B cell (primary cell): ENCODE measurements around the gene TMEM144. TPM values are rescaled to one million over a fixed set of nuclear protein-coding genes. Genes with fewer than 3 reads are reported as not detected.

Experiments used
- ATAC-seq: fragments of 200-7000 bp; cut with Tn5 transposase; one replicate; pipeline ENCODE4 v1.10.0; 2021; ENCODE audit warnings: low read depth, mild to moderate bottlenecking, moderate number of reproducible peaks, moderate library complexity
- CTCF ChIA-PET: fragments of 350-600 bp; sonication (Branson Sonifier 250); formaldehyde crosslinking; loops from one replicate; lab custom pipeline; 2021; ENCODE audit warnings: antibody characterized with exemption, inconsistent platforms; lab: Charles Lee
- POLR2A ChIA-PET: fragments of 350-600 bp; sonication (Branson Sonifier 250); formaldehyde crosslinking; loops from one replicate; lab custom pipeline; 2021; ENCODE audit warnings: antibody characterized with exemption; lab: Charles Lee
- DNase-seq: peaks from one replicate; pipeline ENCODE4 v3.0.0; 2013
- H2AFZ ChIP-seq: 2 replicates; pipeline ENCODE4 v1.6.1; 2012; ENCODE audit warnings: mild to moderate bottlenecking, low read depth, low read length; ENCODE audit not compliant: insufficient read depth, poor library complexity, severe bottlenecking
- H3K27ac ChIP-seq, 2 donors: 1 replicate in 1 of 2; 2 replicates in 1 of 2; pipeline ENCODE4 v1.5.1; 2012 to 2013; ENCODE audit warnings: low read length in 2 of 2, mild to moderate bottlenecking in 2 of 2, moderate library complexity in 1 of 2
- H3K27me3 ChIP-seq, 4 experiments: fragments of 200-600 bp in 1 of 4; sonication (generic) in 1 of 4; replicated peaks in 1 of 4; 1 replicate in 2 of 4; 2 replicates in 2 of 4; pipeline versions ENCODE4 v1.6.1 to v1.7.0; 2013 to 2016; ENCODE audit warnings: low read length in 3 of 4, mild to moderate bottlenecking in 2 of 4, mixed read lengths in 1 of 4, moderate library complexity in 1 of 4; ENCODE audit not compliant: insufficient read depth in 4 of 4, control insufficient read depth in 3 of 4; ENCODE audit errors: control extremely low read depth in 1 of 4
- H3K36me3 ChIP-seq, 2 experiments: replicated peaks in 1 of 2; 1 replicate in 1 of 2; 2 replicates in 1 of 2; pipeline versions ENCODE4 v1.6.1 to v1.7.1; 2013; ENCODE audit warnings: low read length in 1 of 2; ENCODE audit not compliant: insufficient read depth in 2 of 2, control insufficient read depth in 1 of 2; ENCODE audit errors: control extremely low read depth in 1 of 2, extremely low read depth in 1 of 2
- H3K4me1 ChIP-seq, 2 donors: fragments of 200-600 bp in 1 of 2; sonication (generic) in 1 of 2; 1 replicate in 1 of 2; 2 replicates in 1 of 2; pipeline versions ENCODE4 v1.5.1 to v1.6.1; 2013 to 2017; ENCODE audit warnings: low read length in 2 of 2; ENCODE audit not compliant: control insufficient read depth in 2 of 2, insufficient read depth in 2 of 2
- H3K4me2 ChIP-seq: replicated peaks from 2 replicates; pipeline ENCODE3; 2012; ENCODE audit warnings: mild to moderate bottlenecking, low read depth, low read length; ENCODE audit not compliant: poor library complexity, severe bottlenecking
- H3K4me3 ChIP-seq, 5 experiments: fragments of 200-600 bp in 1 of 5; sonication (generic) in 1 of 5; 1 replicate in 3 of 5; 2 replicates in 2 of 5; pipeline versions ENCODE4 v1.5.1 to v1.7.0; 2011 to 2016; ENCODE audit warnings: low read length in 4 of 5, mild to moderate bottlenecking in 4 of 5, low read depth in 2 of 5, control low read depth in 1 of 5, moderate library complexity in 1 of 5; ENCODE audit not compliant: insufficient read depth in 1 of 5; ENCODE audit errors: control extremely low read depth in 1 of 5, extremely low read depth in 1 of 5
- H3K79me2 ChIP-seq: fragments of 200-600 bp; sonication (generic); one replicate; pipeline ENCODE4 v1.6.0; 2016; ENCODE audit warnings: low read length; ENCODE audit not compliant: control insufficient read depth, insufficient read depth
- H3K9ac ChIP-seq: fragments of 200-600 bp; sonication (generic); 2 replicates; pipeline ENCODE4 v1.6.1; 2017; ENCODE audit warnings: mild to moderate bottlenecking, low read length, moderate library complexity
- H3K9me3 ChIP-seq, 3 donors: one replicate each; pipeline versions ENCODE4 v1.6.1 to v1.7.1; 2013; ENCODE audit warnings: low read length in 2 of 3; ENCODE audit not compliant: control insufficient read depth in 2 of 3, insufficient read depth in 1 of 3; ENCODE audit errors: control extremely low read depth in 1 of 3
- H4K20me1 ChIP-seq: 2 replicates; pipeline ENCODE4 v1.6.0; 2012; ENCODE audit warnings: mild to moderate bottlenecking, low read length; ENCODE audit not compliant: insufficient read depth, control insufficient read depth, poor library complexity, severe bottlenecking
- H3K27ac Mint-ChIP-seq: one replicate; pipeline ENCODE4 v1.8.0; 2021; ENCODE audit warnings: mixed read lengths
- H3K27me3 Mint-ChIP-seq: one replicate; pipeline ENCODE4 v1.8.0; 2021; ENCODE audit warnings: mixed read lengths
- H3K4me1 Mint-ChIP-seq: one replicate; pipeline ENCODE4 v1.8.0; 2021; ENCODE audit warnings: mixed read lengths
- H3K4me3 Mint-ChIP-seq: one replicate; pipeline ENCODE4 v1.8.0; 2021; ENCODE audit warnings: mixed read lengths
- H3K9me3 Mint-ChIP-seq: one replicate; pipeline ENCODE4 v1.8.0; 2022; ENCODE audit warnings: mixed read lengths; ENCODE audit not compliant: insufficient read depth
- CTCF ChIP-seq: fragments of 200-600 bp; IDR thresholded peaks from one replicate; pipeline ENCODE4 v1.8.0; 2022; ENCODE audit warnings: antibody characterized with exemption, mild to moderate bottlenecking
- EZH2 ChIP-seq: IDR thresholded peaks from 2 replicates; pipeline ENCODE4 v1.6.1; 2012; ENCODE audit warnings: borderline replicate concordance, low read depth, mild to moderate bottlenecking, moderate library complexity, low read length; ENCODE audit not compliant: insufficient read depth, poor library complexity, severe bottlenecking
- WGBS: methylation state at CpG from one replicate; pipeline ENCODE4 v1.1.5; 2013; ENCODE audit warnings: missing lambda C conversion rate; ENCODE audit not compliant: insufficient coverage; 5-methylcytosine and 5-hydroxymethylcytosine counted together
- intact Hi-C: fragments of 100-400 bp; cut with micrococcal nuclease; formaldehyde crosslinking; loops from one replicate; pipeline ENCODE4 v1.10.0; 2022
- polyA plus RNA-seq: library from polyadenylated mRNA; depleted of rRNA; stranded (reverse); fragments of >200 nt; gene quantifications from 2 replicates; pipeline ENCODE4 v1.2.3, GENCODE V29; 2012
- total RNA-seq, 2 donors: library from RNA; stranded (reverse); fragments of 120-200 nt in 1 of 2; gene quantifications; 1 replicate in 1 of 2; 2 replicates in 1 of 2; pipeline versions ENCODE4 v1.2.3 to v1.2.4, GENCODE V29; 2013 to 2022

The TMEM144 gene
- total and polyA plus RNA-seq, 2 donors (not counting 1 experiment from before 2014, with no cell fraction given) = 0.06 to 0.07 TPM

GRCh38 chr4:158193171-158193749 is 17.0 kb upstream of the TMEM144 start:
- POLR2A ChIA-PET = no interaction called here
- Mint-ChIP-seq H3K27ac (no peak overlapping the region), H3K9me3 (no peaks in the 10 kb centered on the region), H3K4me1 (no peaks in the 10 kb centered on the region), H3K4me3 (no peak overlapping the region), H3K27me3 (no peaks in the 10 kb centered on the region)
- CTCF ChIA-PET = no interaction called here
- Histone ChIP-seq H3K4me3 (no peak overlapping the region), H3K79me2 (no peaks in the 10 kb centered on the region), H3K27me3 (no peaks in the 10 kb centered on the region), H3K4me1 (no peaks in the 10 kb centered on the region), H2AFZ (no peak overlapping the region), H4K20me1 (no peaks in the 10 kb centered on the region), H3K27ac (no peak overlapping the region), H3K36me3 (no peaks in the 10 kb centered on the region), H3K9ac (no peak overlapping the region), H3K9me3 (no peaks in the 10 kb centered on the region), H3K4me2 (no peak overlapping the region)
- intact Hi-C loops = no loop called here
- 0% methylated on average over 2 of the region's 3 CpGs for WGBS
- TF ChIP-seq CTCF (peak; percentile 23), EZH2 (no peak)
- no peak for ATAC-seq
- DNase-seq = no peak

GRCh38 chr4:158195297-158195696 is 15.0 kb upstream of the TMEM144 start:
- H3K9ac ChIP-seq = no peak overlapping the region
- H3K4me3 ChIP-seq = no peak overlapping the region
- H3K79me2 ChIP-seq = no peaks in the 10 kb centered on the region
- Mint-ChIP-seq H3K4me3 (no peak overlapping the region), H3K27ac (no peak overlapping the region), H3K4me1 (no peaks in the 10 kb centered on the region), H3K9me3 (no peaks in the 10 kb centered on the region), H3K27me3 (peaks cover 2% of the 10 kb centered on the region)
- H3K4me1 ChIP-seq = no peaks in the 10 kb centered on the region
- DNase-seq (no peak), ATAC-seq (no peak)
- H3K36me3 ChIP-seq = no peaks in the 10 kb centered on the region
- TF ChIP-seq EZH2 (no peak), CTCF (no peak)
- no CpG with 5 or more reads among the region's 1 CpG for WGBS
- no peaks in the 10 kb centered on the region for H3K27me3 ChIP-seq
- H4K20me1 ChIP-seq = no peaks in the 10 kb centered on the region
- H2AFZ ChIP-seq = no peak overlapping the region
- H3K27ac ChIP-seq = no peak overlapping the region
- ChIA-PET CTCF (no interaction called here), POLR2A (no interaction called here)
- H3K9me3 ChIP-seq = no peaks in the 10 kb centered on the region
- intact Hi-C loops = no loop called here
- no peak overlapping the region for H3K4me2 ChIP-seq
